Dermis blood vessel endothelial cell (primary cell): ENCODE results near the gene SLC27A2. TPM values are rescaled to one million over a fixed set of nuclear protein-coding genes. Genes with fewer than 3 reads are reported as not detected.
"Not testable (repeated sequence)": the region's sequence is repeated elsewhere in the genome, so short reads cannot be mapped to it uniquely, and the experiment has no call there.

Experiments used
- DNase-seq: peaks from one replicate; pipeline ENCODE4 v3.0.0; 2010
- total RNA-seq: library from RNA; depleted of rRNA; stranded (reverse); fragments of >200 nt; gene quantifications from 2 replicates; pipeline ENCODE4 v1.2.3, GENCODE V29; 2014

SLC27A2 gene
- total RNA-seq, 1 donor from 2014 or later = 7.1 TPM

GRCh38 chr15:50164458-50164857 is 17.5 kb upstream of the SLC27A2 start:
- no peak for DNase-seq

- DNase-seq = no peak
Measured at GRCh38 chr15:50166216-50166615, 15.8 kb upstream of the SLC27A2 start.

- DNase-seq = no peak
Measured at GRCh38 chr15:50167110-50167509, 14.9 kb upstream of the SLC27A2 start.

GRCh38 chr15:50168379-50168778 is 13.6 kb upstream of the SLC27A2 start:
- no peak for DNase-seq

GRCh38 chr15:50168783-50169411 is 13.1 kb upstream of the SLC27A2 start:
- DNase-seq = no peak

GRCh38 chr15:50172360-50172895 is 9.6 kb upstream of the SLC27A2 start:
- not testable (repeated sequence) for DNase-seq

- no peak for DNase-seq
Measured at GRCh38 chr15:50176869-50177268, 5.1 kb upstream of the SLC27A2 start.

GRCh38 chr15:50180091-50180490 is 1.9 kb upstream of the SLC27A2 start:
- no peak for DNase-seq

GRCh38 chr15:50180582-50180981 is 1.4 kb upstream of the SLC27A2 start:
- DNase-seq = no peak

- DNase-seq = no peak
Measured at GRCh38 chr15:50181201-50181968, 611 bp upstream of the SLC27A2 start.

- DNase-seq = peak; percentile 42
Measured at GRCh38 chr15:50182219-50183013, 420 bp downstream of the SLC27A2 start.

GRCh38 chr15:50183112-50183794 is 1.3 kb downstream of the SLC27A2 start:
- peak; percentile 4 for DNase-seq

GRCh38 chr15:50184863-50185504 is 3.0 kb downstream of the SLC27A2 start:
- no peak for DNase-seq

- DNase-seq = no peak
Measured at GRCh38 chr15:50186090-50186489, 4.1 kb downstream of the SLC27A2 start.

- no peak for DNase-seq
Measured at GRCh38 chr15:50186752-50187151, 4.8 kb downstream of the SLC27A2 start.

GRCh38 chr15:50187525-50187924 is 5.5 kb downstream of the SLC27A2 start:
- DNase-seq = no peak

GRCh38 chr15:50187997-50188396 is 6.0 kb downstream of the SLC27A2 start:
- DNase-seq = no peak

- not testable (repeated sequence) for DNase-seq
Measured at GRCh38 chr15:50188793-50189192, 6.8 kb downstream of the SLC27A2 start.

- no peak for DNase-seq
Measured at GRCh38 chr15:50189633-50190032, 7.6 kb downstream of the SLC27A2 start.

GRCh38 chr15:50190166-50190570 is 8.2 kb downstream of the SLC27A2 start:
- DNase-seq = no peak

- DNase-seq = no peak
Measured at GRCh38 chr15:50190723-50191122, 8.7 kb downstream of the SLC27A2 start.

- DNase-seq = no peak
Measured at GRCh38 chr15:50192164-50192563, 10.2 kb downstream of the SLC27A2 start.
